Measurements from ENCODE around the gene PGS1.

Gene PGS1

DNA sequence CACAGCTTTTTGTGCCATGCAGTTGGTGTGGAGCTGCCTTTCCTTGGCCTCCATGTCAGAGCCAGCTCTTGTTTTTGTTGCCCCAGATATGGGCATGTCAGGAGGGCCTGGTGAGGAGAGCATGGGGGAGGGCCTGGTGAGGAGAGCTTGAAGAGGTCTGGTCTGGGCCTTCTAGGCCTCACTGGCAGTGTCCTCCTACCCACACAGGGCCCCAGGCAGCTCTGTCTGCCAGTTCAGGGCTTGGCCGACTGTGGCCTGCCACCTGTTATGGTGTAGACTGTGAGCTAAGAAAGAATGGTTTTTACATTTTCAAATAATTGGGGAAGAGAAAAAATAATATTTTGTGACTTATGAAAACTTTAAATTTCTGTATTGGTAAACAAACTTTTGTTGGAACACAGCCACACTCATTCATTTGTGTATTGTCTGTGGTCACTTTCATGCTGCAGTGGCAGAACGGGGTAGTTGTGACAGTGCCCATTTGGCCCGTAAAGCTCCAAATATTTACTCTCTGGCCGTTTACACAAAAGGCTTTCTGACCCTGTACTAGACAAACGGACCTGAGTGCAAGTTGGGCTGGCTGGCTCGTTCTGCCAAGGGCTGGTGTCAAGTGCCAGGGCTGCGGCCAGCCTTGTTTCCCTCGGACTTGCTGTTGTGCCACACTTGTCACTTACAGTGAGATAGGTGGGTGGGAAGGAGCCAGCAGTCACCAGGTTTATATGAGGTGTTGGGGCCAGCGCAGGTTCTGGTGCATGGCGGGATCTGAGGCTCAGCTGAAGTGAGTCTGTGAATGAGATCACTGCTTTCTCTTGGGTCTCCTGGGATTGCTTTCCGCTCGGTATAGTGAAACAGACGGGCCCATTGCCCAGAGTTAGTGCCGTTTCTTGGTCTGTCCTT lies 18.2 kb downstream of the PGS1 start:
- Histone ChIP-seq H2BK120ac (ENCODE audit: low read depth, low read length) (no peak overlapping the region), H3K4ac (ENCODE audit: low read depth, low read length) (no peak overlapping the region), H3K18ac (ENCODE audit: low read length) (no peak overlapping the region), H2AK5ac (ENCODE audit: low read length) (no peak overlapping the region), H4K8ac (ENCODE audit: low read depth, low read length) (no peak overlapping the region), H3K27me3 (ENCODE audit: insufficient read depth, low read length, poor library complexity) (no peaks in the 10 kb centered on the region), H3K4me3 (ENCODE audit: low read length) (no peak overlapping the region), H3K4me1 (ENCODE audit: control insufficient read depth, low read depth, low read length) (peaks cover 3% of the 10 kb centered on the region), H3K27ac (ENCODE audit: low read depth, low read length) (no peak overlapping the region), H3K79me1 (ENCODE audit: low read length) (peaks cover 14% of the 10 kb centered on the region), H2BK5ac (ENCODE audit: low read length) (no peak overlapping the region), H3K4me2 (ENCODE audit: low read length) (no peak overlapping the region), H3K79me2 (ENCODE audit: control insufficient read depth, insufficient read depth, low read length) (peaks cover 42% of the 10 kb centered on the region), H3K56ac (ENCODE audit: low read length) (no peak overlapping the region), H4K5ac (ENCODE audit: low read length) (no peak overlapping the region), H2BK15ac (replicated peaks; ENCODE audit: low read depth) (no peak overlapping the region), H3K9ac (ENCODE audit: low read length) (no peak overlapping the region), H3K36me3 (ENCODE audit: control insufficient read depth, insufficient read depth, low read length) (peaks cover 18% of the 10 kb centered on the region), H3K23ac (ENCODE audit: low read length) (no peak overlapping the region)
- DNase-seq = no peak
- no CpG with 5 or more reads among the region's 14 CpGs for WGBS (ENCODE audit: extremely low coverage, insufficient coverage, low lambda C conversion rate)

GRCh38 chr17:78397681-78398101 lies 19.2 kb downstream of the PGS1 start:
- Histone ChIP-seq H3K27me3 (ENCODE audit: insufficient read depth, low read length, poor library complexity) (no peaks in the 10 kb centered on the region), H3K56ac (ENCODE audit: low read length) (no peak overlapping the region), H2BK15ac (replicated peaks; ENCODE audit: low read depth) (no peak overlapping the region), H3K4me1 (ENCODE audit: control insufficient read depth, low read depth, low read length) (no peaks in the 10 kb centered on the region), H2BK5ac (ENCODE audit: low read length) (no peak overlapping the region), H3K18ac (ENCODE audit: low read length) (no peak overlapping the region), H4K5ac (ENCODE audit: low read length) (no peak overlapping the region), H2BK120ac (ENCODE audit: low read depth, low read length) (no peak overlapping the region), H3K23ac (ENCODE audit: low read length) (no peak overlapping the region), H3K79me2 (ENCODE audit: control insufficient read depth, insufficient read depth, low read length) (peaks cover 33% of the 10 kb centered on the region), H3K79me1 (ENCODE audit: low read length) (peaks cover 10% of the 10 kb centered on the region), H3K4ac (ENCODE audit: low read depth, low read length) (no peak overlapping the region), H2AK5ac (ENCODE audit: low read length) (no peak overlapping the region), H3K9ac (ENCODE audit: low read length) (no peak overlapping the region), H3K36me3 (ENCODE audit: control insufficient read depth, insufficient read depth, low read length) (peaks cover 20% of the 10 kb centered on the region), H3K4me2 (ENCODE audit: low read length) (no peak overlapping the region), H3K27ac (ENCODE audit: low read depth, low read length) (no peak overlapping the region), H4K8ac (ENCODE audit: low read depth, low read length) (no peak overlapping the region), H3K4me3 (ENCODE audit: low read length) (no peak overlapping the region)
- no CpG with 5 or more reads among the region's 13 CpGs for WGBS (ENCODE audit: extremely low coverage, insufficient coverage, low lambda C conversion rate)
- no peak for DNase-seq

DNA sequence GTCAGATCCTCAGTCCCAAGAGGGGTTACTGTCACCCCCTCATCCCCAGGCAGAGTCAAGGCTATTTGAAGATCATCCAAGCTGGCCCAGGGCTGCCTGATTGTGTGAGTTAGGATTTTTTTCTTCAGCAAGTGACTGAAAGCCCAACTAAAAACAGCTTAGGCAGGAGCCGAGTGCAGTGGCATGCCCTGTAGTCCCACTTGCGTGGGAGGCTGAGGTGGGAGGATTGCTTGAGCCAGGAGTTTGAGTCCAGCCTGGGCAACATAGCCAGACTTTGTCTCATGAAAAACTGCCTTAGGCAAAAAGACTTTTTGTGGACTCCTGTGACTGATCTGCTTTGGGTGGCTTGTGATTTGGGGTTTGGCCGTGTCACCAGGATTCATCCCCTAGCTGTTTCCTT lies 19.9 kb downstream of the PGS1 start:
- WGBS (ENCODE audit: extremely low coverage, insufficient coverage, low lambda C conversion rate) = no CpG with 5 or more reads among the region's 3 CpGs
- Histone ChIP-seq H3K36me3 (ENCODE audit: control insufficient read depth, insufficient read depth, low read length) (peaks cover 22% of the 10 kb centered on the region), H3K27ac (ENCODE audit: low read depth, low read length) (no peak overlapping the region)

DNA sequence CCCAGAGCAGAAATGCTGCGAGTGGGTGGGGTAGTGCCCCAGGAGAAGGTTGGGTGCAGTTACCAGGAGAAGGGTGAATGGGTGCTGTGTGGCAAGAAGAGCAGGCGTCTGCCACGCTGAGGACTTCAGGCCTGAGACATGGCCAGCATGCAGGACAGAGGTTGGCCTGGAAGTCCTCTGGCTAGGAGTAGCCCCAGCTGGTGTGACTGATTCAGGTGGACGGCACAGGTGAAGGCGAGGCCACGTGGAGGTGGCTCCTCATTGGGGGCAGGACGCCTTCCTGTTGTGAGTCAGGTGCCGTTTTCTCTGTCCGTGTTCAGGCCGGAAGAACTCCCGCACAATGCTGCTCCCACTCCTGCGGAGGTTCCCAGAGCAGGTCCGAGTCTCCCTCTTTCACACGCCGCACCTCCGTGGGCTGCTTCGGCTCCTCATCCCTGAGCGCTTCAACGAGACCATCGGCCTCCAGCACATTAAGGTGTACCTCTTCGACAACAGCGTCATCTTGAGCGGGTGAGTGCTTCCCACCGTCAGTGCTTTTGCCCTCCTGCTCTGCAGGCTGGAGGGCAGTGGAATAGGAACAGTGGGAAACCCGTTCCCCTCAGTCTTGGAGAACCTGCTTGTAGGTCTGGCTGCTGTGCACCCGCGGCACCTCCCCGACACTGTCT lies 20.7 kb downstream of the PGS1 start:
- Histone ChIP-seq H3K4me3 (ENCODE audit: low read length) (no peak overlapping the region), H3K79me2 (ENCODE audit: control insufficient read depth, insufficient read depth, low read length) (peaks cover 26% of the 10 kb centered on the region), H3K9ac (ENCODE audit: low read length) (no peak overlapping the region), H3K18ac (ENCODE audit: low read length) (no peak overlapping the region), H2BK5ac (ENCODE audit: low read length) (no peak overlapping the region), H2AK5ac (ENCODE audit: low read length) (no peak overlapping the region), H4K5ac (ENCODE audit: low read length) (no peak overlapping the region), H3K4me1 (ENCODE audit: control insufficient read depth, low read depth, low read length) (no peaks in the 10 kb centered on the region), H3K23ac (ENCODE audit: low read length) (no peak overlapping the region), H3K27me3 (ENCODE audit: insufficient read depth, low read length, poor library complexity) (no peaks in the 10 kb centered on the region), H3K4ac (ENCODE audit: low read depth, low read length) (no peak overlapping the region), H2BK15ac (replicated peaks; ENCODE audit: low read depth) (no peak overlapping the region), H4K8ac (ENCODE audit: low read depth, low read length) (no peak overlapping the region), H3K36me3 (ENCODE audit: control insufficient read depth, insufficient read depth, low read length) (peaks cover 26% of the 10 kb centered on the region), H3K4me2 (ENCODE audit: low read length) (no peak overlapping the region), H3K27ac (ENCODE audit: low read depth, low read length) (no peak overlapping the region), H2BK120ac (ENCODE audit: low read depth, low read length) (no peak overlapping the region), H3K56ac (ENCODE audit: low read length) (no peak overlapping the region), H3K79me1 (ENCODE audit: low read length) (peaks cover 7% of the 10 kb centered on the region)
- WGBS (ENCODE audit: extremely low coverage, insufficient coverage, low lambda C conversion rate) = no CpG with 5 or more reads among the region's 28 CpGs
- DNase-seq = no peak

More for the DNA sequence above, 19.9 kb downstream of the PGS1 start:
- no peaks in the 10 kb centered on the region for H3K27me3 ChIP-seq (ENCODE audit: insufficient read depth, low read length, poor library complexity)
- no peak overlapping the region for H3K9ac ChIP-seq (ENCODE audit: low read length)
- H3K23ac ChIP-seq (ENCODE audit: low read length) = no peak overlapping the region
- H3K18ac ChIP-seq (ENCODE audit: low read length) = no peak overlapping the region
- H3K79me1 ChIP-seq (ENCODE audit: low read length) = peaks cover 10% of the 10 kb centered on the region
- H2BK5ac ChIP-seq (ENCODE audit: low read length) = no peak overlapping the region
- no peak overlapping the region for H4K8ac ChIP-seq (ENCODE audit: low read depth, low read length)
- no peak overlapping the region for H4K5ac ChIP-seq (ENCODE audit: low read length)
- H2AK5ac ChIP-seq (ENCODE audit: low read length) = no peak overlapping the region
- no peak overlapping the region for H2BK15ac ChIP-seq (replicated peaks; ENCODE audit: low read depth)
- no peaks in the 10 kb centered on the region for H3K4me1 ChIP-seq (ENCODE audit: control insufficient read depth, low read depth, low read length)
- H3K4me2 ChIP-seq (ENCODE audit: low read length) = no peak overlapping the region
- H3K56ac ChIP-seq (ENCODE audit: low read length) = no peak overlapping the region
- H3K79me2 ChIP-seq (ENCODE audit: control insufficient read depth, insufficient read depth, low read length) = peaks cover 29% of the 10 kb centered on the region
- no peak overlapping the region for H3K4ac ChIP-seq (ENCODE audit: low read depth, low read length)
- DNase-seq = no peak
- H3K4me3 ChIP-seq (ENCODE audit: low read length) = no peak overlapping the region
- no peak overlapping the region for H2BK120ac ChIP-seq (ENCODE audit: low read depth, low read length)

GRCh38 chr17:78399693-78400144 lies 21.3 kb downstream of the PGS1 start:
- no CpG with 5 or more reads among the region's 6 CpGs for WGBS (ENCODE audit: extremely low coverage, insufficient coverage, low lambda C conversion rate)
- no peak overlapping the region for H3K4me2 ChIP-seq (ENCODE audit: low read length)
- H4K5ac ChIP-seq (ENCODE audit: low read length) = no peak overlapping the region
- no peak for DNase-seq
- no peak overlapping the region for H3K18ac ChIP-seq (ENCODE audit: low read length)
- H3K56ac ChIP-seq (ENCODE audit: low read length) = no peak overlapping the region
- peaks cover 7% of the 10 kb centered on the region for H3K79me1 ChIP-seq (ENCODE audit: low read length)
- no peak overlapping the region for H3K4ac ChIP-seq (ENCODE audit: low read depth, low read length)
- no peak overlapping the region for H2BK15ac ChIP-seq (replicated peaks; ENCODE audit: low read depth)
- no peak overlapping the region for H2BK120ac ChIP-seq (ENCODE audit: low read depth, low read length)
- H3K23ac ChIP-seq (ENCODE audit: low read length) = no peak overlapping the region
- H3K79me2 ChIP-seq (ENCODE audit: control insufficient read depth, insufficient read depth, low read length) = peaks cover 23% of the 10 kb centered on the region
- H3K27me3 ChIP-seq (ENCODE audit: insufficient read depth, low read length, poor library complexity) = no peaks in the 10 kb centered on the region
- no peak overlapping the region for H2AK5ac ChIP-seq (ENCODE audit: low read length)
- H3K9ac ChIP-seq (ENCODE audit: low read length) = no peak overlapping the region
- H3K36me3 ChIP-seq (ENCODE audit: control insufficient read depth, insufficient read depth, low read length) = peaks cover 26% of the 10 kb centered on the region
- H4K8ac ChIP-seq (ENCODE audit: low read depth, low read length) = no peak overlapping the region
- no peak overlapping the region for H2BK5ac ChIP-seq (ENCODE audit: low read length)
- no peak overlapping the region for H3K27ac ChIP-seq (ENCODE audit: low read depth, low read length)
- H3K4me1 ChIP-seq (ENCODE audit: control insufficient read depth, low read depth, low read length) = no peaks in the 10 kb centered on the region
- H3K4me3 ChIP-seq (ENCODE audit: low read length) = no peak overlapping the region
